ENCODE results near the gene KMT2B.

KMT2B gene

GRCh38 chr19:35757749-35758608 is 40.2 kb downstream of the KMT2B start, which contains the start of gene PROSER3 (continued):
- TF ChIP-seq ZSCAN4 (tag by site-specific recombination; IDR thresholded peaks at IDR 0.05), result peak; percentile 50
- no peak for TF ChIP-seq ZNF571 (tag by site-specific recombination; IDR thresholded peaks at IDR 0.05)
- no peak for TF ChIP-seq ZNF223 (tag by site-specific recombination; IDR thresholded peaks at IDR 0.05)
- TF ChIP-seq ZNF155 (tag by site-specific recombination; IDR thresholded peaks at IDR 0.05), result no peak
- TF ChIP-seq GFI1B (tag by site-specific recombination; IDR thresholded peaks at IDR 0.05), result no peak
- peak; percentile 63; the same call in 1 of the 2 replicates for TF ChIP-seq ZNF645 (tag by site-specific recombination; IDR thresholded peaks at IDR 0.05)
- no peak for TF ChIP-seq ZNF140 (tag by site-specific recombination; IDR thresholded peaks at IDR 0.05)
- no peak for TF ChIP-seq ZNF549 (tag by site-specific recombination; IDR thresholded peaks at IDR 0.05)
- peak; percentile 54; the same call in 1 of the 2 replicates for TF ChIP-seq ZNF501 (tag by site-specific recombination; IDR thresholded peaks at IDR 0.05)
- peak; percentile 54; the same call in 1 of the 2 replicates for TF ChIP-seq WT1 (tag by site-specific recombination; IDR thresholded peaks at IDR 0.05)
- no peak for TF ChIP-seq ZNF621 (tag by site-specific recombination; IDR thresholded peaks at IDR 0.05)
- TF ChIP-seq ZNF76 (tag by site-specific recombination; IDR thresholded peaks at IDR 0.05; ENCODE audit: borderline replicate concordance, low read depth), result peak; percentile 99
- TF ChIP-seq ZBTB7A (tag by site-specific recombination; IDR thresholded peaks at IDR 0.05; ENCODE audit: low read depth), result peak; percentile 71
- no peak for TF ChIP-seq ZFP3 (tag by site-specific recombination; IDR thresholded peaks at IDR 0.05; ENCODE audit: low read depth)
- TF ChIP-seq ZBTB11 (tag by site-specific recombination; conservative IDR thresholded peaks at IDR 0.05; ENCODE audit: low read depth), result peak; percentile 96
- peak; percentile 95 for TF ChIP-seq IKZF3 (tag by site-specific recombination; IDR thresholded peaks at IDR 0.05)
- TF ChIP-seq, protein P1, sequence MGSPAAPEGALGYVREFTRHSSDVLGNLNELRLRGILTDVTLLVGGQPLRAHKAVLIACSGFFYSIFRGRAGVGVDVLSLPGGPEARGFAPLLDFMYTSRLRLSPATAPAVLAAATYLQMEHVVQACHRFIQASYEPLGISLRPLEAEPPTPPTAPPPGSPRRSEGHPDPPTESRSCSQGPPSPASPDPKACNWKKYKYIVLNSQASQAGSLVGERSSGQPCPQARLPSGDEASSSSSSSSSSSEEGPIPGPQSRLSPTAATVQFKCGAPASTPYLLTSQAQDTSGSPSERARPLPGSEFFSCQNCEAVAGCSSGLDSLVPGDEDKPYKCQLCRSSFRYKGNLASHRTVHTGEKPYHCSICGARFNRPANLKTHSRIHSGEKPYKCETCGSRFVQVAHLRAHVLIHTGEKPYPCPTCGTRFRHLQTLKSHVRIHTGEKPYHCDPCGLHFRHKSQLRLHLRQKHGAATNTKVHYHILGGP (tag by site-specific recombination; IDR thresholded peaks at IDR 0.05), result no peak
- TF ChIP-seq ZNF341 (tag by site-specific recombination; IDR thresholded peaks at IDR 0.05; ENCODE audit: low read depth), result peak; percentile 100
- peak; percentile 100 for TF ChIP-seq SP2 (tag by site-specific recombination; IDR thresholded peaks at IDR 0.05)
- TF ChIP-seq, protein P2, sequence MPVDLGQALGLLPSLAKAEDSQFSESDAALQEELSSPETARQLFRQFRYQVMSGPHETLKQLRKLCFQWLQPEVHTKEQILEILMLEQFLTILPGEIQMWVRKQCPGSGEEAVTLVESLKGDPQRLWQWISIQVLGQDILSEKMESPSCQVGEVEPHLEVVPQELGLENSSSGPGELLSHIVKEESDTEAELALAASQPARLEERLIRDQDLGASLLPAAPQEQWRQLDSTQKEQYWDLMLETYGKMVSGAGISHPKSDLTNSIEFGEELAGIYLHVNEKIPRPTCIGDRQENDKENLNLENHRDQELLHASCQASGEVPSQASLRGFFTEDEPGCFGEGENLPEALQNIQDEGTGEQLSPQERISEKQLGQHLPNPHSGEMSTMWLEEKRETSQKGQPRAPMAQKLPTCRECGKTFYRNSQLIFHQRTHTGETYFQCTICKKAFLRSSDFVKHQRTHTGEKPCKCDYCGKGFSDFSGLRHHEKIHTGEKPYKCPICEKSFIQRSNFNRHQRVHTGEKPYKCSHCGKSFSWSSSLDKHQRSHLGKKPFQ (tag by site-specific recombination; IDR thresholded peaks at IDR 0.05), result no peak
- peak; percentile 95; the same call in 1 of the 2 replicates for TF ChIP-seq ZNF10 (tag by site-specific recombination; IDR thresholded peaks at IDR 0.05)
- TF ChIP-seq, protein P3, sequence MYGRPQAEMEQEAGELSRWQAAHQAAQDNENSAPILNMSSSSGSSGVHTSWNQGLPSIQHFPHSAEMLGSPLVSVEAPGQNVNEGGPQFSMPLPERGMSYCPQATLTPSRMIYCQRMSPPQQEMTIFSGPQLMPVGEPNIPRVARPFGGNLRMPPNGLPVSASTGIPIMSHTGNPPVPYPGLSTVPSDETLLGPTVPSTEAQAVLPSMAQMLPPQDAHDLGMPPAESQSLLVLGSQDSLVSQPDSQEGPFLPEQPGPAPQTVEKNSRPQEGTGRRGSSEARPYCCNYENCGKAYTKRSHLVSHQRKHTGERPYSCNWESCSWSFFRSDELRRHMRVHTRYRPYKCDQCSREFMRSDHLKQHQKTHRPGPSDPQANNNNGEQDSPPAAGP (tag by site-specific recombination; IDR thresholded peaks at IDR 0.05), result peak; percentile 75
- no peak for TF ChIP-seq ZNF274 (IDR thresholded peaks at IDR 0.05; ENCODE audit: low read length)
- TF ChIP-seq ZNF274 (tag by site-specific recombination; IDR thresholded peaks at IDR 0.05; ENCODE audit: borderline replicate concordance), result no peak
- TF ChIP-seq ZNF335 (tag by site-specific recombination; conservative IDR thresholded peaks at IDR 0.05), result peak; percentile 100
- no peak for TF ChIP-seq HOXA7 (CRISPR knock-in tag; IDR thresholded peaks at IDR 0.05; ENCODE audit: borderline replicate concordance)
